Measurements from ENCODE around the gene FKBP4. TPM values are rescaled to one million over a fixed set of nuclear protein-coding genes. Genes with fewer than 3 reads are reported as not detected.

Gene FKBP4
- 64.1 and 100 TPM in 2 replicates for total RNA-seq

GRCh38 chr12:2794736-2795289 is at the start of gene FKBP4:
TSS of gene FKBP4 (plus strand) at chr12:2794970. CDS start at chr12:2795140, 170 bp downstream.

GRCh38 chr12:2812290-2813213 is 17.8 kb downstream of the FKBP4 start, which contains the start of gene ITFG2:
TSS of gene ITFG2 (plus strand) at chr12:2812668. CDS start at chr12:2812761, 93 bp downstream.

GRCh38 chr12:2834581-2835491 is 40.1 kb downstream of the FKBP4 start, which contains the start of gene NRIP2:
TSS of gene NRIP2 (minus strand) at chr12:2835035. CDS start at chr12:2834983, 52 bp downstream.

Other genes starting within 250 kb of the FKBP4 start
- gene ITFG2, start 17.7 kb downstream of the FKBP4 start, total RNA-seq: 13.7 and 15.0 TPM in 2 replicates
- gene NRIP2, start 40.1 kb downstream of the FKBP4 start, total RNA-seq: not detected in 2 replicates
- not detected in 2 replicates for gene TEX52, start 62.1 kb downstream of the FKBP4 start, total RNA-seq
- 1.2 and 9.9 TPM in 2 replicates for gene FOXM1, start 82.2 kb downstream of the FKBP4 start, total RNA-seq
- gene RHNO1, start 82.3 kb downstream of the FKBP4 start, total RNA-seq: 16.1 and 17.2 TPM in 2 replicates
- gene TULP3, start 95.9 kb downstream of the FKBP4 start, total RNA-seq: 14.6 and 23.1 TPM in 2 replicates
- gene TEAD4, start 164.4 kb downstream of the FKBP4 start, total RNA-seq: 3.6 and 6.8 TPM in 2 replicates

Measured in smooth muscle cell of the umbilical artery (primary cell).